K562 (cell line): ENCODE results near the gene MED15. TPM values are rescaled to one million over a fixed set of nuclear protein-coding genes. Genes with fewer than 3 reads are reported as not detected.
A peak's percentile ranks its signal among the peaks of the same experiment; 100 is the strongest.

Experiments
- CC2D1A ChIP-seq: fragments of 450-650 bp; IDR thresholded peaks from 2 replicates; pipeline ENCODE4 v1.6.1; 2017; ENCODE audit warnings: mild to moderate bottlenecking
- FOXP1 ChIP-seq: sonication (generic); formaldehyde crosslinking; IDR thresholded peaks from 2 replicates; pipeline ENCODE4 v1.8.0; 2022; ENCODE audit warnings: mild to moderate bottlenecking, missing genetic modification reagents
- GATA2 ChIP-seq: sonication (generic); formaldehyde crosslinking; IDR thresholded peaks from 2 replicates; pipeline ENCODE4 v1.4.0; 2020; ENCODE audit warnings: mild to moderate bottlenecking, missing genetic modification reagents
- GATAD2A ChIP-seq: fragments of 450-650 bp; IDR thresholded peaks from 2 replicates; pipeline ENCODE4 v1.6.1; 2017
- GTF2E2 ChIP-seq: fragments of 200-800 bp; sonication (Bioruptor generic); IDR thresholded peaks from 2 replicates; pipeline ENCODE4 v1.6.1; 2016; ENCODE audit warnings: missing genetic modification characterization, missing compliant biosample characterization
- HNRNPL ChIP-seq: fragments of 200-400 bp; formaldehyde crosslinking; IDR thresholded peaks from 2 replicates; pipeline ENCODE4 v1.6.1; 2017; ENCODE audit warnings: low read depth, mild to moderate bottlenecking, low read length
- KLF1 ChIP-seq: fragments of 450-650 bp; IDR thresholded peaks from 2 replicates; pipeline ENCODE4 v1.6.1; 2016; ENCODE audit warnings: missing genetic modification characterization, missing compliant biosample characterization
- LCOR ChIP-seq: sonication (generic); formaldehyde crosslinking; IDR thresholded peaks from 2 replicates; pipeline ENCODE4 v1.8.0; 2022; ENCODE audit warnings: mild to moderate bottlenecking, missing genetic modification reagents
- MAFG ChIP-seq: fragments of 450-650 bp; conservative IDR thresholded peaks from 2 replicates; pipeline ENCODE4 v1.6.1; 2016; ENCODE audit warnings: missing genetic modification characterization, missing compliant biosample characterization
- MCM2 ChIP-seq: fragments of 450-650 bp; IDR thresholded peaks from 2 replicates; pipeline ENCODE4 v1.6.1; 2017; ENCODE audit warnings: low read depth, mild to moderate bottlenecking
- MCM7 ChIP-seq, 2 experiments: fragments of 450-650 bp; IDR thresholded peaks; 2 replicates each; pipeline ENCODE4 v1.6.1; 2016 to 2018
- PHF20 ChIP-seq: fragments of 450-650 bp; IDR thresholded peaks from 2 replicates; pipeline ENCODE4 v1.6.1; 2018; ENCODE audit not compliant: partially characterized antibody
- SRF ChIP-seq, 2 experiments: fragments of 250-450, 450-650 bp in 1 of 2; sonication (Bioruptor Pico) in 1 of 2; sonication (generic) in 1 of 2; formaldehyde crosslinking; IDR thresholded peaks; 2 replicates each; pipeline versions ENCODE4 v1.5.0 to v1.5.1; 2020 to 2022; ENCODE audit warnings: mild to moderate bottlenecking in 1 of 2, missing genetic modification reagents in 1 of 2
- TCF7 ChIP-seq: sonication (generic); IDR thresholded peaks from 2 replicates; pipeline ENCODE4 v1.6.1; 2016; ENCODE audit warnings: antibody characterized with exemption, borderline replicate concordance
- ZBED1 ChIP-seq: IDR thresholded peaks from 2 replicates; pipeline ENCODE4 v1.6.1; 2014
- ZBTB8A ChIP-seq: fragments of 450-650 bp; IDR thresholded peaks from 2 replicates; pipeline ENCODE4 v1.6.1; 2018; ENCODE audit warnings: mild to moderate bottlenecking, moderate library complexity; ENCODE audit not compliant: partially characterized antibody
- ZKSCAN8 ChIP-seq: fragments of 200-800 bp; sonication (Bioruptor generic); IDR thresholded peaks from 2 replicates; pipeline ENCODE4 v1.6.1; 2016; ENCODE audit warnings: missing genetic modification characterization, missing compliant biosample characterization
- ZNF143 ChIP-seq: sonication (generic); formaldehyde crosslinking; IDR thresholded peaks from 2 replicates; pipeline ENCODE4 v1.9.0; 2022; ENCODE audit warnings: mild to moderate bottlenecking, missing genetic modification reagents
- ZNF24 ChIP-seq: fragments of 450-650 bp; IDR thresholded peaks from 2 replicates; pipeline ENCODE4 v1.6.1; 2016
- ZNF57 ChIP-seq: fragments of 450-650 bp; formaldehyde crosslinking; IDR thresholded peaks from 2 replicates; pipeline ENCODE4 v1.4.0; 2020; ENCODE audit warnings: mild to moderate bottlenecking, moderate library complexity
- ZZZ3 ChIP-seq: fragments of 450-650 bp; IDR thresholded peaks from 2 replicates; pipeline ENCODE4 v1.6.1; 2016; ENCODE audit warnings: antibody characterized with exemption, mild to moderate bottlenecking, moderate library complexity
- polyA plus RNA-seq, 8 experiments: library from polyadenylated mRNA; depleted of rRNA in 4 of 8; stranded (reverse) in 5 of 8; unstranded in 3 of 8; fragments of >200 nt; fragmentation: Nextera tagmentation in 2 of 8; fragmentation: Illumina TruSeq in 1 of 8; extraction: Ambion mirVana in 2 of 8; extraction: Trizol in 1 of 8; gene quantifications; 2 replicates each; pipeline versions ENCODE4 v1.2.1 to v1.2.3, GENCODE V29; 2011 to 2014; ENCODE audit warnings: inconsistent platforms in 1 of 8, missing spikeins in 1 of 8
- total RNA-seq, 7 experiments: library from RNA; depleted of rRNA in 6 of 7; stranded (reverse); fragments of >200 nt in 6 of 7; fragmentation: Illumina TruSeq in 2 of 7; extraction: Trizol in 2 of 7; gene quantifications; 2 replicates each; pipeline versions ENCODE4 v1.2.1 to v1.2.3, GENCODE V29; 2011 to 2021; ENCODE audit warnings: low replicate concordance in 1 of 7
- TF ChIP-seq, protein P1 (sequence below), 2 experiments: IDR thresholded peaks; 2 replicates each; pipeline ENCODE4 v1.6.1; 2012; ENCODE audit warnings: improper control_type of control experiment in 2 of 2, low read depth in 2 of 2, low read length in 2 of 2, borderline replicate concordance in 1 of 2
- TF ChIP-seq, protein P2 (sequence below): fragments of 250-450 bp; sonication (Bioruptor Pico); IDR thresholded peaks from 2 replicates; pipeline ENCODE4 v1.5.0; 2021; ENCODE audit warnings: mild to moderate bottlenecking, moderate library complexity

Gene MED15
- total and polyA plus RNA-seq, 9 of the 15 experiments (the other 6 are each of a cell fraction or from before 2014, with no cell fraction given), result 4.0 to 271 (median 60.1) TPM

DNA sequence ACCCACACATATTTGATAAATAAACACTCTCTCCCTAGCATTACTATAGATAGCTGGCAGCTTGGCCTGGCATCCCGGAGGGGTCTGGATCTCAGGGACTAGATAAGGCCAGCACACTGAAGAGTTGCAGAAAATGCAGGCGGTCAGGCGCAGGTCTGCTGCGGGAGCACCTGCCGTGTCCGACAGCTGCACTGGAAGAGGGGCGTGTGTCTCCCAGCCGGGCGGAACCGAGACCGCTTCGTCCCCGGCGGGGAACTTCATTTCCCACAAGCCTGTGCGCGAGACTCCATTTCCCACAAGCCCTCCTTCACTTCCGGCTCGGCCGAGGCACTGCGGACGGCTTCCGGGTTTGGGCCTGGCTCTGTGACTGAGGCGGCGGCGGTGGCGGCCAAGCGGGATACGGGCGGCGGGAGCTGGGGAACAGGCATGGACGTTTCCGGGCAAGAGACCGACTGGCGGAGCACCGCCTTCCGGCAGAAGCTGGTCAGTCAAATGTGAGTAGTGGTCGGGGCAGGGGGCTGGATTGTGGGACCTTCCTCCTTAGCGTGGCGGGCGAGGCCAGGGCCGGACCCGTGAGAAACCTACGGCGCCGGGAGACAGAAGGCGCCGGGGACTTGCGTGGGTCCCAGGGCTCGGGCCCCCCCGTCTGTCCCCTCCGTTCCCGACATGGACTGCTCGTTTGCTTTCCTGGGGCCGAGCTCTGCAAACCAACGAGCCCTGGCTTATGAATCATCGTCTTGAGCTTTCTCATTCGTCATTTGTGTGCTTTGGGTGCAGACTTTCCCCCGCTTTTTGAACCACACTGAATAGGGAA lies at the start of gene MED15 (continued):
- TF ChIP-seq ZBTB8A (no peak), LCOR (CRISPR knock-in tag) (no peak), KLF1 (tag) (peak; percentile 97), PHF20 (no peak), CC2D1A (no peak), ZKSCAN8 (CRISPR knock-in tag) (no peak), ZNF57 (CRISPR knock-in tag) (no peak), GTF2E2 (tag) (no peak), ZZZ3 (no peak), ZBED1 (no peak), MAFG (tag) (no peak), HNRNPL (peak; percentile 86; the same call in 1 of the 2 replicates), ZNF143 (no peak), MCM2 (no peak), FOXP1 (CRISPR knock-in tag) (no peak), MCM7 (IDR thresholded peaks at IDR 0.05) (no peak), GATAD2A (no peak), SRF (CRISPR knock-in tag; IDR thresholded peaks at IDR 0.05) (no peak), GATA2 (CRISPR knock-in tag) (no peak), TCF7 (no peak), ZNF24 (no peak)
- TF ChIP-seq, protein P1, sequence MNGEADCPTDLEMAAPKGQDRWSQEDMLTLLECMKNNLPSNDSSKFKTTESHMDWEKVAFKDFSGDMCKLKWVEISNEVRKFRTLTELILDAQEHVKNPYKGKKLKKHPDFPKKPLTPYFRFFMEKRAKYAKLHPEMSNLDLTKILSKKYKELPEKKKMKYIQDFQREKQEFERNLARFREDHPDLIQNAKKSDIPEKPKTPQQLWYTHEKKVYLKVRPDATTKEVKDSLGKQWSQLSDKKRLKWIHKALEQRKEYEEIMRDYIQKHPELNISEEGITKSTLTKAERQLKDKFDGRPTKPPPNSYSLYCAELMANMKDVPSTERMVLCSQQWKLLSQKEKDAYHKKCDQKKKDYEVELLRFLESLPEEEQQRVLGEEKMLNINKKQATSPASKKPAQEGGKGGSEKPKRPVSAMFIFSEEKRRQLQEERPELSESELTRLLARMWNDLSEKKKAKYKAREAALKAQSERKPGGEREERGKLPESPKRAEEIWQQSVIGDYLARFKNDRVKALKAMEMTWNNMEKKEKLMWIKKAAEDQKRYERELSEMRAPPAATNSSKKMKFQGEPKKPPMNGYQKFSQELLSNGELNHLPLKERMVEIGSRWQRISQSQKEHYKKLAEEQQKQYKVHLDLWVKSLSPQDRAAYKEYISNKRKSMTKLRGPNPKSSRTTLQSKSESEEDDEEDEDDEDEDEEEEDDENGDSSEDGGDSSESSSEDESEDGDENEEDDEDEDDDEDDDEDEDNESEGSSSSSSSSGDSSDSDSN (IDR thresholded peaks at IDR 0.05; ENCODE audit: borderline replicate concordance in 1 of 2, low read depth in 2 of 2, low read length in 2 of 2), result peak; percentile 87 to 95
- TF ChIP-seq, protein P2, sequence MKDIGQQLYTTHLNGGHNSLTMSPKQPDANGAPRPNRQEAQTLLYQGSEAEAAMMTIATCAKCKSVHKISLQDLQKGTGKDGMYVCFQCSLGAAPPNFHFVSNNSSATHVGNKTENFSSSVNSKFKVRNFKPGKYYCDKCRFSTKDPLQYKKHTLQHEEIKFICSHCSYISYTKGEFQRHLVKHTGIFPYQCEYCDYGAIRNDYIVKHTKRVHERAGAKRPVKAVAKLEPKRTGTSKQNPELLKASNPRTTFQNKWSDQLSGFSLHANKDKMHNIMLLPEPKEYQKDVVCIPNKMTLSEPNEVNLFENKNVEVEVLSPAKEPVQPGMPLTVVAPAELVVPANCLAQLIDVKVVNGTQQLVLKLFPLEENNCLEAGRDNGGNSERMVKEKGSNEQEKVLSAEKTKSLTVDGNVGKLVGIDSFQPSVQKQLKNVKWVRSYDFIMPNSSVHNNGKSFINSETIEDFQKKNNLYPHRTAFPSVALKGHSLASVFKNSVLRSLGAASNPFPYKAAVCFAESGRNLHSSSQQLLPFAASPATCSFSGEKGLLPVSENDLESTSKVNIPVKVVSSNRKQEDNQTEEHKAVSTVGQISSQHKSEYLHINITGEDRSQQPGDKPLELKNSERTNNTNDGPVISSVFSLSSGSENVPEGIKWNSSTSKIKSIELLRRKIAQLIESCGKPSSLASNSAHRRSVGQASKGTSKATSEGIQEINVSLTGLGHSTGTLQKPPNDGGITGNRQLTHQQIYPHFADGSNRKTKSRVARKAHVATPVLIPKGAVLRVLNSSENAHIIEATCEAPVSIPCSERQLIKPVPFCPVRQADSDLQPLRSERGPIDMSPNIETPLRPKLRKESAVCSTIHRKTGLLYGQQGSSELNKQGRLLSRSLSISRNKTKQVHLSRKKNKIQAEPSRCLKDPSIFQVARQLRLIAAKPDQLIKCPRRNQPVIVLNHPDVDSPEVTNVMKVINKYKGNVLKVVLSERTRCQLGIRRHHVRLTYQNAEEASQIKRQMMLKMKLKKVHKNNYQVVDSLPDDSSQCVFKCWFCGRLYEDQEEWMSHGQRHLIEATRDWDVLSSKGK (CRISPR knock-in tag), result no peak
